Ishikawa (cell line): ENCODE measurements around the gene PTRH1.

Source experiments
- CEBPB ChIP-seq: IDR thresholded peaks from 2 replicates; pipeline ENCODE4 v1.6.1; 2012
- CREB1 ChIP-seq: IDR thresholded peaks from 2 replicates; pipeline ENCODE4 v1.6.1; 2012; ENCODE audit warnings: low read depth
- EGR1 ChIP-seq: IDR thresholded peaks from 2 replicates; pipeline ENCODE4 v1.6.1; 2012
- EP300 ChIP-seq: IDR thresholded peaks from 2 replicates; pipeline ENCODE4 v1.6.1; 2012; ENCODE audit warnings: borderline replicate concordance
- FOXM1 ChIP-seq: IDR thresholded peaks from 2 replicates; pipeline ENCODE4 v1.6.1; 2012; ENCODE audit warnings: low read depth, borderline replicate concordance
- MAX ChIP-seq: IDR thresholded peaks from 2 replicates; pipeline ENCODE4 v1.6.1; 2012
- NFIC ChIP-seq: IDR thresholded peaks from 2 replicates; pipeline ENCODE4 v1.6.1; 2012
- RAD21 ChIP-seq: IDR thresholded peaks from 2 replicates; pipeline ENCODE4 v1.6.1; 2012; ENCODE audit warnings: low read depth
- REST ChIP-seq: IDR thresholded peaks from 2 replicates; pipeline ENCODE4 v1.6.1; 2012; ENCODE audit warnings: low read depth, mild to moderate bottlenecking
- TAF1 ChIP-seq: IDR thresholded peaks from 2 replicates; pipeline ENCODE4 v1.6.1; 2012; ENCODE audit warnings: low read depth, mild to moderate bottlenecking
- TCF12 ChIP-seq: IDR thresholded peaks from 2 replicates; pipeline ENCODE4 v1.6.1; 2012; ENCODE audit warnings: low read depth
- TEAD4 ChIP-seq: IDR thresholded peaks from 2 replicates; pipeline ENCODE4 v1.6.1; 2012
- USF1 ChIP-seq: IDR thresholded peaks from 2 replicates; pipeline ENCODE4 v1.6.1; 2012
- YY1 ChIP-seq: IDR thresholded peaks from 2 replicates; pipeline ENCODE4 v1.6.1; 2012; ENCODE audit warnings: low read depth
- ZBTB7A ChIP-seq: IDR thresholded peaks from 2 replicates; pipeline ENCODE4 v1.6.1; 2012; ENCODE audit warnings: low read depth

PTRH1 gene

GRCh38 chr9:127731938-127732337 lies 16.5 kb upstream of the PTRH1 start:
- TF ChIP-seq YY1 (no peak), FOXM1 (no peak), RAD21 (no peak), CREB1 (no peak), USF1 (no peak), EP300 (no peak), TEAD4 (no peak), NFIC (no peak), MAX (no peak), REST (no peak)

GRCh38 chr9:127730799-127731410 lies 15.4 kb upstream of the PTRH1 start:
- TF ChIP-seq MAX (no peak), EGR1 (no peak), TEAD4 (no peak), TCF12 (no peak), CEBPB (no peak), EP300 (no peak), ZBTB7A (no peak), REST (no peak), RAD21 (no peak), NFIC (no peak), USF1 (no peak), YY1 (no peak), FOXM1 (no peak), CREB1 (no peak), TAF1 (no peak)

- TF ChIP-seq TEAD4 (no peak), REST (no peak), YY1 (no peak), CEBPB (no peak), MAX (no peak), EGR1 (no peak), NFIC (no peak), TAF1 (no peak), FOXM1 (no peak), TCF12 (no peak), USF1 (no peak), RAD21 (no peak)
These were observed 14.8 kb upstream of the PTRH1 start for GRCh38 chr9:127730262-127730661.

- no peak for TF ChIP-seq USF1
- TF ChIP-seq YY1 = no peak
- no peak for TF ChIP-seq ZBTB7A
- TF ChIP-seq CREB1 = no peak
- no peak for TF ChIP-seq TAF1
- no peak for TF ChIP-seq TCF12
- no peak for TF ChIP-seq MAX
- TF ChIP-seq NFIC = no peak
- no peak for TF ChIP-seq EGR1
- TF ChIP-seq CEBPB = no peak
- no peak for TF ChIP-seq EP300
These were observed 14.2 kb upstream of the PTRH1 start for GRCh38 chr9:127729522-127730256.
